Endothelial cell (in vitro differentiated cells): ENCODE data around the gene JAZF1. TPM values are rescaled to one million over a fixed set of nuclear protein-coding genes. Genes with fewer than 3 reads are reported as not detected.

ENCODE experiments used
- DNase-seq: peaks from one replicate; pipeline ENCODE4 v3.0.0; 2021; ENCODE audit warnings: low spot score
- H3K27ac Mint-ChIP-seq: one replicate; pipeline ENCODE4 v1.8.0; 2021; ENCODE audit warnings: mixed read lengths, inconsistent platforms; ENCODE audit not compliant: unreplicated experiment
- H3K27me3 Mint-ChIP-seq: one replicate; pipeline ENCODE4 v1.8.0; 2021; ENCODE audit warnings: mild to moderate bottlenecking, moderate library complexity, mixed read lengths, inconsistent platforms; ENCODE audit not compliant: unreplicated experiment
- H3K36me3 Mint-ChIP-seq: one replicate; pipeline ENCODE4 v1.8.0; 2021; ENCODE audit warnings: mild to moderate bottlenecking, low read depth, mixed read lengths, inconsistent platforms; ENCODE audit not compliant: unreplicated experiment
- H3K4me1 Mint-ChIP-seq: one replicate; pipeline ENCODE4 v1.8.0; 2021; ENCODE audit warnings: mild to moderate bottlenecking, mixed read lengths, inconsistent platforms; ENCODE audit not compliant: unreplicated experiment
- H3K4me3 Mint-ChIP-seq: one replicate; pipeline ENCODE4 v1.8.0; 2021; ENCODE audit warnings: mild to moderate bottlenecking, mixed read lengths, inconsistent platforms; ENCODE audit not compliant: unreplicated experiment
- H3K9me3 Mint-ChIP-seq: one replicate; pipeline ENCODE4 v1.8.0; 2021; ENCODE audit warnings: mixed read lengths, inconsistent platforms; ENCODE audit not compliant: unreplicated experiment
- total RNA-seq: library from RNA; stranded (reverse); fragmentation: NEBNext Ultra II Directional; extraction: Animal tissue kit (Norgen Biotek cat#: 25700); gene quantifications from one replicate; pipeline ENCODE4 v1.2.1, GENCODE V29; 2021; ENCODE audit not compliant: unreplicated experiment
- TF ChIP-seq, protein P1 (sequence below): fragments of 200-600 bp; sonication (generic); IDR thresholded peaks from one replicate; pipeline ENCODE4 v1.5.0; 2021; ENCODE audit warnings: antibody characterized with exemption; ENCODE audit not compliant: unreplicated experiment

JAZF1 gene
- total RNA-seq, 1 donor from 2014 or later, result 8.5 TPM

DNA sequence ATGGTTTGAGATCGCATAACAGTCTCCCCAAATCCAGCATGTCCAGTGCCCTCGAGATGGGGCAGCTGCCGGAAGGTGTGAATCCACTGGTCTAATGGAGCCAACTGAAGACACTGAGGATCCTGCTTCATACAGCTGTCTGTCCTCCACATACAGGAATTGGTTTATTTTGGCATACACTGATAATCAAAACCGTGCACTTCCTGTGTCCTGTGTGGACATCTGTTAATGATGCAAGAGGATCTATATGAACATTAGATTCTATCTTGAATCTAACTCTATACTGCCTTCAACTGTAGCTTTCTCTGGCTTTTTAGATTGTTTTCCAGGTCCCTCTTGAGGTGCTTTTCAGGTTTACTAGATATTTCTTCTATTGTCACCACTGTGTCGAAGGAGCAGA, 3.0 kb upstream of the JAZF1 start:
- Mint-ChIP-seq H3K27ac (no peak overlapping the region), H3K9me3 (no peaks in the 10 kb centered on the region), H3K36me3 (peaks cover 6% of the 10 kb centered on the region), H3K27me3 (peaks cover 9% of the 10 kb centered on the region), H3K4me3 (no peak overlapping the region), H3K4me1 (peaks cover 13% of the 10 kb centered on the region)
- TF ChIP-seq, protein P1, sequence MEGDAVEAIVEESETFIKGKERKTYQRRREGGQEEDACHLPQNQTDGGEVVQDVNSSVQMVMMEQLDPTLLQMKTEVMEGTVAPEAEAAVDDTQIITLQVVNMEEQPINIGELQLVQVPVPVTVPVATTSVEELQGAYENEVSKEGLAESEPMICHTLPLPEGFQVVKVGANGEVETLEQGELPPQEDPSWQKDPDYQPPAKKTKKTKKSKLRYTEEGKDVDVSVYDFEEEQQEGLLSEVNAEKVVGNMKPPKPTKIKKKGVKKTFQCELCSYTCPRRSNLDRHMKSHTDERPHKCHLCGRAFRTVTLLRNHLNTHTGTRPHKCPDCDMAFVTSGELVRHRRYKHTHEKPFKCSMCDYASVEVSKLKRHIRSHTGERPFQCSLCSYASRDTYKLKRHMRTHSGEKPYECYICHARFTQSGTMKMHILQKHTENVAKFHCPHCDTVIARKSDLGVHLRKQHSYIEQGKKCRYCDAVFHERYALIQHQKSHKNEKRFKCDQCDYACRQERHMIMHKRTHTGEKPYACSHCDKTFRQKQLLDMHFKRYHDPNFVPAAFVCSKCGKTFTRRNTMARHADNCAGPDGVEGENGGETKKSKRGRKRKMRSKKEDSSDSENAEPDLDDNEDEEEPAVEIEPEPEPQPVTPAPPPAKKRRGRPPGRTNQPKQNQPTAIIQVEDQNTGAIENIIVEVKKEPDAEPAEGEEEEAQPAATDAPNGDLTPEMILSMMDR, result no peak
- DNase-seq, result no peak

DNA sequence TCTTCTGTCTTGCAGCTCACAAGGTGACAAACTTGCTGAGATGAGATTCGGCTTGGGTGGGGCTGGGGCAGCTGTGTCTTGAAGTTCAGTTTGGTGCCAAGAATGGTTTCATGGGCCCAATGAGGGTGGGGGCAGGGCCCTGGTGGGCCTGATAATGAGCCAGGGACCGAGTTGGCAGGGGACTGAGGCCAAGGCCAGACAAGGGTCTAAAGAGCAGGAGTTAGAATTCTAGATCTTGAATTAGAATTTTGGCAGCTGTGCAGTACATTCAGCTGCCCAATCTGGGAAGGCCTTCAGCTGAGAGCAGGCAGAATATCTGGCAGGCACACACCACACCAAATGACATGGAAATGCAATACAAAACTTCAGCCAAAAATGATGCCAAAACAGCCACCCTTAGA, 1.5 kb upstream of the JAZF1 start:
- Mint-ChIP-seq H3K36me3 (peaks cover 6% of the 10 kb centered on the region), H3K27me3 (peaks cover 10% of the 10 kb centered on the region), H3K27ac (no peak overlapping the region), H3K4me3 (no peak overlapping the region), H3K9me3 (no peaks in the 10 kb centered on the region), H3K4me1 (peaks cover 13% of the 10 kb centered on the region)
- TF ChIP-seq, protein P1, result no peak
- DNase-seq, result no peak

- H3K27ac Mint-ChIP-seq, result peak overlapping the region; percentile 78
- no peak for DNase-seq
- no peaks in the 10 kb centered on the region for H3K9me3 Mint-ChIP-seq
- H3K36me3 Mint-ChIP-seq, result peaks cover 6% of the 10 kb centered on the region
- TF ChIP-seq, protein P1, result no peak
- H3K4me1 Mint-ChIP-seq, result peaks cover 13% of the 10 kb centered on the region
- H3K4me3 Mint-ChIP-seq, result peak overlapping the region; percentile 98
- H3K27me3 Mint-ChIP-seq, result peaks cover 10% of the 10 kb centered on the region
These were observed 821 bp upstream of the JAZF1 start for GRCh38 chr7:28181416-28181815.

DNA sequence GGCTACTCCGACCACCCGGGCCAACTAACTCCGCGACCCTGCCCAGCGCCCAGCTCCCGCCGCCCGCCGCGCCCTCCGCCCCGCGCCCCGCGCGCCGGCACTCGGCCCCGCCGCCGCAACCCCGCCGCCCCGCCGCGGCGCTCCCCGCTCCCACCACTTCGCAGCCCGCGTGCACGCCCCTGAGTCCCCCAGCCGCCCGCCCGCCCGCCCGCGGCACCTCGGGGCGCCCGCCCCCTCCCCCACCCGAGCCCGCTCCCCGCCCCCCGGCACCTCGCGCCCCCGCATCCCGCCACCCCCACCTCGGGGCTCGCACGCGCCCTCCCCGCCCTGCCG, 598 bp downstream of the JAZF1 start:
- TF ChIP-seq, protein P1, result no peak
- DNase-seq, result no peak
- H3K27me3 Mint-ChIP-seq, result peaks cover 10% of the 10 kb centered on the region
- H3K27ac Mint-ChIP-seq, result no peak overlapping the region
- no peak overlapping the region for H3K4me3 Mint-ChIP-seq
- peaks cover 6% of the 10 kb centered on the region for H3K36me3 Mint-ChIP-seq
- peaks cover 10% of the 10 kb centered on the region for H3K4me1 Mint-ChIP-seq
- H3K9me3 Mint-ChIP-seq, result no peaks in the 10 kb centered on the region

- Mint-ChIP-seq H3K36me3 (peaks cover 6% of the 10 kb centered on the region), H3K4me3 (peak overlapping the region; percentile 85), H3K27me3 (peaks cover 10% of the 10 kb centered on the region), H3K27ac (no peak overlapping the region), H3K9me3 (no peaks in the 10 kb centered on the region), H3K4me1 (peaks cover 10% of the 10 kb centered on the region)
- peak; percentile 58 for DNase-seq
- TF ChIP-seq, protein P1, result no peak
These were observed 1.2 kb downstream of the JAZF1 start for GRCh38 chr7:28179120-28180030.
